ENCODE measurements around the gene GRID2. TPM values are rescaled to one million over a fixed set of nuclear protein-coding genes. Genes with fewer than 3 reads are reported as not detected.

GRID2 gene
- polyA plus RNA-seq, 1 donor from 2014 or later: not detected

- Mint-ChIP-seq H3K4me3 (no peak overlapping the region), H3K9me3 (peaks cover 0 to 4% (median 2%) of the 10 kb centered on the region in 3 donors), H3K4me1 (no peaks in the 10 kb centered on the region), H3K27ac (no peak overlapping the region), H3K27me3 (no peaks in the 10 kb centered on the region), H3K36me3 (no peaks in the 10 kb centered on the region)
These were observed 1141.1 kb downstream of the GRID2 start for GRCh38 chr4:93444860-93445259.

GRCh38 chr4:93446038-93446437 lies 1142.3 kb downstream of the GRID2 start:
- Mint-ChIP-seq H3K4me1 (no peaks in the 10 kb centered on the region), H3K9me3 (peaks cover 0 to 2% (median 0%) of the 10 kb centered on the region in 3 donors), H3K4me3 (no peak overlapping the region), H3K27ac (no peak overlapping the region), H3K36me3 (no peaks in the 10 kb centered on the region), H3K27me3 (no peaks in the 10 kb centered on the region)

- Mint-ChIP-seq H3K4me1 (no peaks in the 10 kb centered on the region), H3K9me3 (peaks cover 0 to 2% (median 0%) of the 10 kb centered on the region in 3 donors), H3K27me3 (no peaks in the 10 kb centered on the region), H3K4me3 (no peak overlapping the region), H3K36me3 (no peaks in the 10 kb centered on the region), H3K27ac (no peak overlapping the region)
These were observed 1145.0 kb downstream of the GRID2 start for GRCh38 chr4:93448691-93449293.

GRCh38 chr4:93451954-93452353 lies 1148.2 kb downstream of the GRID2 start:
- Mint-ChIP-seq H3K27me3 (no peaks in the 10 kb centered on the region), H3K36me3 (no peaks in the 10 kb centered on the region), H3K4me1 (no peaks in the 10 kb centered on the region), H3K4me3 (no peak overlapping the region), H3K27ac (no peak overlapping the region), H3K9me3 (no peaks in the 10 kb centered on the region)

GRCh38 chr4:93461541-93461940 lies 1157.8 kb downstream of the GRID2 start:
- no peak overlapping the region for H3K4me3 Mint-ChIP-seq
- H3K36me3 Mint-ChIP-seq: no peaks in the 10 kb centered on the region
- H3K9me3 Mint-ChIP-seq: peaks cover 0 to 2% (median 0%) of the 10 kb centered on the region in 3 donors
- no peaks in the 10 kb centered on the region for H3K4me1 Mint-ChIP-seq
- H3K27ac Mint-ChIP-seq: no peak overlapping the region
- H3K27me3 Mint-ChIP-seq: no peaks in the 10 kb centered on the region

- Mint-ChIP-seq H3K9me3 (peaks cover 0 to 4% (median 2%) of the 10 kb centered on the region in 3 donors), H3K4me1 (no peaks in the 10 kb centered on the region), H3K27ac (no peak overlapping the region), H3K27me3 (no peaks in the 10 kb centered on the region), H3K4me3 (no peak overlapping the region), H3K36me3 (no peaks in the 10 kb centered on the region)
These were observed 1162.7 kb downstream of the GRID2 start for GRCh38 chr4:93466446-93466845.

GRCh38 chr4:93467484-93468155 lies 1163.9 kb downstream of the GRID2 start:
- Mint-ChIP-seq H3K27me3 (no peaks in the 10 kb centered on the region), H3K4me3 (no peak overlapping the region), H3K36me3 (no peaks in the 10 kb centered on the region), H3K4me1 (no peaks in the 10 kb centered on the region), H3K27ac (no peak overlapping the region), H3K9me3 (peaks cover 0 to 4% (median 2%) of the 10 kb centered on the region in 3 donors)

GRCh38 chr4:93469560-93469959 lies 1165.8 kb downstream of the GRID2 start:
- no peaks in the 10 kb centered on the region for H3K36me3 Mint-ChIP-seq
- no peaks in the 10 kb centered on the region for H3K27me3 Mint-ChIP-seq
- peaks cover 0 to 4% (median 0%) of the 10 kb centered on the region in 3 donors for H3K9me3 Mint-ChIP-seq
- H3K4me1 Mint-ChIP-seq: no peaks in the 10 kb centered on the region
- no peak overlapping the region for H3K27ac Mint-ChIP-seq
- no peak overlapping the region for H3K4me3 Mint-ChIP-seq

- H3K36me3 Mint-ChIP-seq: no peaks in the 10 kb centered on the region
- H3K9me3 Mint-ChIP-seq: no peaks in the 10 kb centered on the region
- no peak overlapping the region for H3K27ac Mint-ChIP-seq
- H3K4me1 Mint-ChIP-seq: no peaks in the 10 kb centered on the region
- no peaks in the 10 kb centered on the region for H3K27me3 Mint-ChIP-seq
- H3K4me3 Mint-ChIP-seq: no peak overlapping the region
These were observed 1172.0 kb downstream of the GRID2 start for GRCh38 chr4:93475730-93476129.

GRCh38 chr4:93478805-93479204 lies 1175.0 kb downstream of the GRID2 start:
- H3K27me3 Mint-ChIP-seq: no peaks in the 10 kb centered on the region
- no peaks in the 10 kb centered on the region for H3K4me1 Mint-ChIP-seq
- H3K9me3 Mint-ChIP-seq: peaks cover 0 to 3% (median 1%) of the 10 kb centered on the region in 3 donors
- H3K27ac Mint-ChIP-seq: no peak overlapping the region
- H3K4me3 Mint-ChIP-seq: no peak overlapping the region
- no peaks in the 10 kb centered on the region for H3K36me3 Mint-ChIP-seq

GRCh38 chr4:93480452-93480851 lies 1176.7 kb downstream of the GRID2 start:
- H3K4me1 Mint-ChIP-seq: no peaks in the 10 kb centered on the region

GRCh38 chr4:93495346-93495745 lies 1191.6 kb downstream of the GRID2 start:
- Mint-ChIP-seq H3K27me3 (peaks cover 1% of the 10 kb centered on the region), H3K36me3 (peaks cover 3% of the 10 kb centered on the region), H3K27ac (no peak overlapping the region), H3K4me1 (no peaks in the 10 kb centered on the region), H3K4me3 (no peak overlapping the region), H3K9me3 (peaks cover 0 to 5% (median 0%) of the 10 kb centered on the region in 3 donors)

More at GRCh38 chr4:93480452-93480851, 1176.7 kb downstream of the GRID2 start:
- H3K36me3 Mint-ChIP-seq: no peaks in the 10 kb centered on the region
- H3K27me3 Mint-ChIP-seq: no peaks in the 10 kb centered on the region
- H3K9me3 Mint-ChIP-seq: peaks cover 0 to 3% (median 1%) of the 10 kb centered on the region in 3 donors
- H3K27ac Mint-ChIP-seq: no peak overlapping the region
- no peak overlapping the region for H3K4me3 Mint-ChIP-seq

GRCh38 chr4:93501244-93501643 lies 1197.5 kb downstream of the GRID2 start:
- Mint-ChIP-seq H3K4me3 (no peak overlapping the region), H3K9me3 (peaks cover 0 to 3% (median 1%) of the 10 kb centered on the region in 3 donors), H3K4me1 (no peaks in the 10 kb centered on the region), H3K27me3 (no peaks in the 10 kb centered on the region), H3K27ac (no peak overlapping the region), H3K36me3 (peaks cover 3% of the 10 kb centered on the region)

GRCh38 chr4:93501946-93502345 lies 1198.2 kb downstream of the GRID2 start:
- Mint-ChIP-seq H3K27ac (no peak overlapping the region), H3K9me3 (peaks cover 0 to 3% (median 1%) of the 10 kb centered on the region in 3 donors)

GRCh38 chr4:93502991-93503390 lies 1199.2 kb downstream of the GRID2 start:
- H3K9me3 Mint-ChIP-seq: peaks cover 0 to 1% (median 0%) of the 10 kb centered on the region in 3 donors

More at GRCh38 chr4:93501946-93502345, 1198.2 kb downstream of the GRID2 start:
- Mint-ChIP-seq H3K4me1 (no peaks in the 10 kb centered on the region), H3K4me3 (no peak overlapping the region), H3K36me3 (peaks cover 3% of the 10 kb centered on the region), H3K27me3 (no peaks in the 10 kb centered on the region)

GRCh38 chr4:93513851-93514250 lies 1210.1 kb downstream of the GRID2 start:
- H3K27me3 Mint-ChIP-seq: no peaks in the 10 kb centered on the region
- peaks cover 0 to 2% (median 0%) of the 10 kb centered on the region in 3 donors for H3K4me1 Mint-ChIP-seq
- H3K36me3 Mint-ChIP-seq: no peaks in the 10 kb centered on the region

More at GRCh38 chr4:93502991-93503390, 1199.2 kb downstream of the GRID2 start:
- no peak overlapping the region for H3K4me3 Mint-ChIP-seq
- no peaks in the 10 kb centered on the region for H3K4me1 Mint-ChIP-seq
- no peaks in the 10 kb centered on the region for H3K27me3 Mint-ChIP-seq
- no peak overlapping the region for H3K27ac Mint-ChIP-seq
- H3K36me3 Mint-ChIP-seq: peaks cover 3% of the 10 kb centered on the region

More at GRCh38 chr4:93513851-93514250, 1210.1 kb downstream of the GRID2 start:
- Mint-ChIP-seq H3K4me3 (no peak overlapping the region), H3K27ac (no peak overlapping the region), H3K9me3 (peaks cover 0 to 2% (median 0%) of the 10 kb centered on the region in 3 donors)
